Measurements from ENCODE around the gene TMEM130.

Gene TMEM130

GRCh38 chr7:98837630-98837972 is 32.2 kb downstream of the TMEM130 start:
- Histone ChIP-seq H3K36me3 (ENCODE audit: insufficient read depth, low read depth, low read length) (no peaks in the 10 kb centered on the region), H3K9ac (ENCODE audit: low read depth, low read length) (no peak overlapping the region), H3K27ac (ENCODE audit: low read length) (no peak overlapping the region), H3K9me3 (ENCODE audit: insufficient read depth, low read depth, low read length) (no peaks in the 10 kb centered on the region), H3K4me1 (ENCODE audit: insufficient read depth, low read length) (peaks cover 4% of the 10 kb centered on the region; the same call in 1 of the 2 replicates), H3K27me3 (ENCODE audit: insufficient read depth, low read length) (no peaks in the 10 kb centered on the region), H3K4me3 (ENCODE audit: low read length) (no peak overlapping the region)

- H3K27ac ChIP-seq (ENCODE audit: low read length) = no peak overlapping the region
- no peaks in the 10 kb centered on the region for H3K27me3 ChIP-seq (ENCODE audit: insufficient read depth, low read length)
- H3K4me3 ChIP-seq (ENCODE audit: low read length) = no peak overlapping the region
- H3K9ac ChIP-seq (ENCODE audit: low read depth, low read length) = no peak overlapping the region
- H3K36me3 ChIP-seq (ENCODE audit: insufficient read depth, low read depth, low read length) = no peaks in the 10 kb centered on the region
- H3K4me1 ChIP-seq (ENCODE audit: insufficient read depth, low read length) = peaks cover 4% of the 10 kb centered on the region; the same call in 1 of the 2 replicates
- no peaks in the 10 kb centered on the region for H3K9me3 ChIP-seq (ENCODE audit: insufficient read depth, low read depth, low read length)
Measured at GRCh38 chr7:98836811-98837629, 32.8 kb downstream of the TMEM130 start.

DNA sequence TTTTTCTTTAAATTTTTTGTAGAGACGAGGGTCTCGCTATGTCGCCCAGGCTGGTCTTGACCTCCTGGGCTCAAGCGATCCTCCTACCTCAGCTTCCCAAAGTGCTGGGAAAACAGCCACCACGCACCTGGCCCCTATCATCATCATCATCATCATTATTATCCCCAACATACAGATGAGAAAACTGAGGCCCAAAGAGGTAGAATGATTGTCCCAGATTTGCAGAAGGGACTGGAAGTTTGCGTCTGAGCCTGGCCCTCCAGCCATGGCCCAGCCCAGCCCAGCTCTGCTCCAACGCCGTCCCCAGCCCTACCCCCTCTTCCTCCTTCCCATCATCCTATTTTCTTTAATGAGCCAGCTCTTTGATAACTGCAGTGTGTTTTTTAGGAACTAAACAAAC is 34.9 kb downstream of the TMEM130 start:
- Histone ChIP-seq H3K27ac (ENCODE audit: low read length) (no peak overlapping the region), H3K9ac (ENCODE audit: low read depth, low read length) (no peak overlapping the region), H3K4me3 (ENCODE audit: low read length) (no peak overlapping the region), H3K36me3 (ENCODE audit: insufficient read depth, low read depth, low read length) (no peaks in the 10 kb centered on the region), H3K4me1 (ENCODE audit: insufficient read depth, low read length) (peaks cover 4% of the 10 kb centered on the region; the same call in 1 of the 2 replicates), H3K9me3 (ENCODE audit: insufficient read depth, low read depth, low read length) (no peaks in the 10 kb centered on the region), H3K27me3 (ENCODE audit: insufficient read depth, low read length) (no peaks in the 10 kb centered on the region)

DNA sequence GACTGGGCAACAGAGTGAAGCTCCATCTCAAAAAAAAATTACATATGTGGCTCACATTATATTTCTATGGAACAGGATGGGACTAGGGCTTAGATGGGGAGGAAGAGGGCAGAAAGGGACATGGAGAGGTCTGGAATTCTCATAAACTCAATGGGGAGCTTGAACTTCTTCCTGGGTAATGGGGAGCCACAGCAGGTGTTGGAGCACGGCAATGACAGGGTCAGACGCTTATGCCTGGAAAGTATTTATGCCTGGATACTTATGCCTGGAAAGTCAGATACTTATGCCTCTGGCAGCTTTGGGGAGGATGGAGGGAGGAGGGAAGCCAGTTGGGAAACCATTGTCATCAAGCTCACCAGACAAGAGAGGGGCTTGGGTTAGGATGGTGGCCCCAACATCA is 36.8 kb downstream of the TMEM130 start:
- Histone ChIP-seq H3K4me1 (ENCODE audit: insufficient read depth, low read length) (peaks cover 4% of the 10 kb centered on the region; the same call in 1 of the 2 replicates), H3K27ac (ENCODE audit: low read length) (no peak overlapping the region), H3K27me3 (ENCODE audit: insufficient read depth, low read length) (no peaks in the 10 kb centered on the region), H3K9me3 (ENCODE audit: insufficient read depth, low read depth, low read length) (no peaks in the 10 kb centered on the region), H3K36me3 (ENCODE audit: insufficient read depth, low read depth, low read length) (no peaks in the 10 kb centered on the region), H3K4me3 (ENCODE audit: low read length) (no peak overlapping the region), H3K9ac (ENCODE audit: low read depth, low read length) (no peak overlapping the region)

DNA sequence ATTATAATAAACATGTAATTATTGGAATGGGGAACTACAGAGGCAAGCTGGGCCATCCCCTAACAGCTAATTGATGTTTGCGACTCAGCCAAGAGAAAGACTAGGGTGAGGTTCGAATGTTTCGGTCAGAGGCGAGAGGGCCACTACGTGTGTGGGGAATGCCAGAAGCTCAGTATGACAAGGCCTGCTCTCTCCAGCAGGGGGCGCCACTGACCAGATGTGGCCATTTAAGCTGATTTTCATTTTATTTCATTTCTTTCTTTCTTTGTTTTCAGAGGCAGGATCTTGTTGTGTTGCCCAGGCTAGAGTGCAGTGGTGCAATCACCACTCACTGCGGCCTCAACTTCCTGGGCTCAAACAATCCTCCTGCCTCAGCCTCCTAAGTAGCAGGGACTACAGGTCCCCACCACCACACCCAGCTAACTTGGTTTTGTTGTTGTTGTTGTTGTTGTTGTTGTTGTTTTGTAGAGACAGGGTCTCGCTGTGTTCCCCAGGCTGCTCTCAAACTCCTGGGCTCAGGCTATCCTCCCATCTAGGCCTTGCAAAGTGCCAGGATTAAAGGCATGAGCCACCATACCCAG is 38.1 kb downstream of the TMEM130 start:
- no peaks in the 10 kb centered on the region for H3K36me3 ChIP-seq (ENCODE audit: insufficient read depth, low read depth, low read length)
- H3K27ac ChIP-seq (ENCODE audit: low read length) = no peak overlapping the region

DNA sequence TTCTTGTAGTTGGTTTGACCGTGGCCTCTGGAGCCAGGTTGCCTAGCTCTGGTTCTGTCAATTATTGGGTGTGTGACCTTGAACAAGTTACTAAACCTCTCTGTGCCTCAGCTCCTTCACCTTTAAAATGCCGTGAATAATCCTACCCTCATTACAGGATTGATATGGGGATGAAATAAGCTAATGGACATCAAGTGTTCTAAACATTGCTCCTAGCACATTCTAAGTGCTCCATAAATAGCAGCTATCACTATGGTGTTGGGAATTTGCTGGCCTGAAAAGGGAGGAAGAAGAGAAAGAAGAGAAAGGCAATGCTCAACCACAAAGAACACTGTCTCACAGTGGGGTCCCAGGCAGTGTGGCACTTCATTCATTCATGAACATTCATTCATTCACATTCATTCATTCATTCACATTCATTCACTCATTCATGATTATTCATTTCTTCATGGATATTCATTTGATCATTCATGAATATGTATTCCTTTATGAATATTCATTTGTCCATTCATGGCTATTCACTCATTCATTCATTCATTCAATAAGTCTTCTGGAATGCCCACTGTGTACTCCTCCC is 38.8 kb downstream of the TMEM130 start:
- no peaks in the 10 kb centered on the region for H3K36me3 ChIP-seq (ENCODE audit: insufficient read depth, low read depth, low read length)
- no peaks in the 10 kb centered on the region for H3K9me3 ChIP-seq (ENCODE audit: insufficient read depth, low read depth, low read length)
- no peak overlapping the region for H3K27ac ChIP-seq (ENCODE audit: low read length)
- H3K4me1 ChIP-seq (ENCODE audit: insufficient read depth, low read length) = peaks cover 4% of the 10 kb centered on the region; the same call in 1 of the 2 replicates
- H3K4me3 ChIP-seq (ENCODE audit: low read length) = no peak overlapping the region
- H3K9ac ChIP-seq (ENCODE audit: low read depth, low read length) = no peak overlapping the region
- H3K27me3 ChIP-seq (ENCODE audit: insufficient read depth, low read length) = no peaks in the 10 kb centered on the region

More for the DNA sequence above, 38.1 kb downstream of the TMEM130 start:
- no peaks in the 10 kb centered on the region for H3K27me3 ChIP-seq (ENCODE audit: insufficient read depth, low read length)
- H3K9me3 ChIP-seq (ENCODE audit: insufficient read depth, low read depth, low read length) = no peaks in the 10 kb centered on the region
- H3K9ac ChIP-seq (ENCODE audit: low read depth, low read length) = no peak overlapping the region
- peaks cover under 1% of the 10 kb centered on the region; the same call in 1 of the 2 replicates for H3K4me1 ChIP-seq (ENCODE audit: insufficient read depth, low read length)
- no peak overlapping the region for H3K4me3 ChIP-seq (ENCODE audit: low read length)

DNA sequence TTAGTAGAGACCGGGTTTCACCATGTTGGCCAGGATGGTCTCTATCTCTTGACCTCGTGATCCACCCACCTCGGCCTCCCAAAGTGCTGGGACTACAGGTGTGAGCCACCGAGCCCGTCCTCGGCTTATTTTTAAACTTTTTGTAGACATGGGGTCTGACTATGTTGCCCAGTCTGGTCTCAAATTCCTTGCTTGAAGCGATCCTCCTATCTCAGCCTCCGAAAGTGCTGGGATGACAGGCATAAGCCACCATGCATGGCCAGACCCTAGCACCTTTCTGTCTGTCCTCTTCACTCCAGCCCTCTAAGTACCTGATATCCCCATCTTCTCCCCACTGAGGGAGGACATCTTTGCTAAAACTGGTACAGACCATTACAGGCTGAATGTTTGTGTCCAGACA is 41.4 kb downstream of the TMEM130 start:
- Histone ChIP-seq H3K36me3 (ENCODE audit: insufficient read depth, low read depth, low read length) (no peaks in the 10 kb centered on the region), H3K27ac (ENCODE audit: low read length) (no peak overlapping the region), H3K4me3 (ENCODE audit: low read length) (no peak overlapping the region)

GRCh38 chr7:98827258-98827657 is 42.6 kb downstream of the TMEM130 start:
- Histone ChIP-seq H3K27me3 (ENCODE audit: insufficient read depth, low read length) (no peaks in the 10 kb centered on the region), H3K27ac (ENCODE audit: low read length) (no peak overlapping the region), H3K36me3 (ENCODE audit: insufficient read depth, low read depth, low read length) (no peaks in the 10 kb centered on the region), H3K4me1 (ENCODE audit: insufficient read depth, low read length) (peaks cover 7% of the 10 kb centered on the region; the same call in 1 of the 2 replicates), H3K4me3 (ENCODE audit: low read length) (no peak overlapping the region), H3K9me3 (ENCODE audit: insufficient read depth, low read depth, low read length) (no peaks in the 10 kb centered on the region), H3K9ac (ENCODE audit: low read depth, low read length) (no peak overlapping the region)

More for the DNA sequence above, 41.4 kb downstream of the TMEM130 start:
- Histone ChIP-seq H3K27me3 (ENCODE audit: insufficient read depth, low read length) (no peaks in the 10 kb centered on the region), H3K9ac (ENCODE audit: low read depth, low read length) (no peak overlapping the region), H3K4me1 (ENCODE audit: insufficient read depth, low read length) (peaks cover 4% of the 10 kb centered on the region; the same call in 1 of the 2 replicates), H3K9me3 (ENCODE audit: insufficient read depth, low read depth, low read length) (no peaks in the 10 kb centered on the region)

DNA sequence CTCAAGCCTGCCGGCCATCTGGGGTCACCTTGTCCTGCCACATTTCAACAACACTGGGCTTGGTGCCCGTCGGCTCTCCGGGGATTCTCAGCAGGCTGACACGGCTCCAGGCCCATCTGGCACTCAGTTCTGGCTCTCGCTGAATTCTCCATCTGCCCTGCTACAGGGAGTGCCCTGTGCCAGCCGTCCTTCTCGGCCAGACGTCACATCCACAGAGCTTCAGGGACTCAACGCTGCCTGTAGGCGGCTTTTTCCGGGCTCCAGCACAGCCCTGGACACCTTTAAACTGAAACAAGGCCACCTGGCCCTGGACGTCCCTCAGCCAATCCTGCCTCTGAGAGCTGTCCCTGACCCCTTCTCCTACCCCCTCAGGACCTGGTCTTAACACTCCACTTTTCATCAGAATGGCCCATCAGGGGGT is 43.0 kb downstream of the TMEM130 start:
- no peak overlapping the region for H3K4me3 ChIP-seq (ENCODE audit: low read length)
- H3K27me3 ChIP-seq (ENCODE audit: insufficient read depth, low read length) = no peaks in the 10 kb centered on the region
- H3K4me1 ChIP-seq (ENCODE audit: insufficient read depth, low read length) = peaks cover 7% of the 10 kb centered on the region; the same call in 1 of the 2 replicates
- peak overlapping the region; percentile 29; the same call in 1 of the 2 replicates for H3K9ac ChIP-seq (ENCODE audit: low read depth, low read length)
- H3K9me3 ChIP-seq (ENCODE audit: insufficient read depth, low read depth, low read length) = no peaks in the 10 kb centered on the region
- no peak overlapping the region for H3K27ac ChIP-seq (ENCODE audit: low read length)
- no peaks in the 10 kb centered on the region for H3K36me3 ChIP-seq (ENCODE audit: insufficient read depth, low read depth, low read length)

DNA sequence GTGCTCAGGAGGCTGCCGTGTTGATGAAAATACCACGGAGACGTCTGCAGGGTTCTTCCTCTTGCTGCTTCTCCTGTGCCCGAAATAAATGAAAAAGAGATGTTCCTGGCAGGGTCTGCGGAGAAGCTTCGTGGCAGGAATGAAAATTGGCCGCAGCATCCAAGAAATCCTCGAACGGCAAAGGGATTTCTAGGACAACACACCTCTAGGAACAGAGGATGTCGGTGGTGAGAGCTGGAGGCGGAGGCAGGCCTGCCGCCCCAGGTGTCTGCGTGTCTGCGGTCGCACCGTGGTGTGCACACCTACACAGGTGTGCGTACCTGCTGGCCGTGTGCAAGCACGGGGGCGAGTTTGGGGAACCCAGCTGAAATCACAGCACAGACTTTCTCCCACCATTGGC is 43.4 kb downstream of the TMEM130 start:
- no peaks in the 10 kb centered on the region for H3K9me3 ChIP-seq (ENCODE audit: insufficient read depth, low read depth, low read length)
- H3K4me3 ChIP-seq (ENCODE audit: low read length) = no peak overlapping the region
- no peak overlapping the region for H3K27ac ChIP-seq (ENCODE audit: low read length)
- peak overlapping the region; percentile 29; the same call in 1 of the 2 replicates for H3K9ac ChIP-seq (ENCODE audit: low read depth, low read length)
- H3K36me3 ChIP-seq (ENCODE audit: insufficient read depth, low read depth, low read length) = no peaks in the 10 kb centered on the region
- no peaks in the 10 kb centered on the region for H3K27me3 ChIP-seq (ENCODE audit: insufficient read depth, low read length)
- H3K4me1 ChIP-seq (ENCODE audit: insufficient read depth, low read length) = peaks cover 7% of the 10 kb centered on the region; the same call in 1 of the 2 replicates

DNA sequence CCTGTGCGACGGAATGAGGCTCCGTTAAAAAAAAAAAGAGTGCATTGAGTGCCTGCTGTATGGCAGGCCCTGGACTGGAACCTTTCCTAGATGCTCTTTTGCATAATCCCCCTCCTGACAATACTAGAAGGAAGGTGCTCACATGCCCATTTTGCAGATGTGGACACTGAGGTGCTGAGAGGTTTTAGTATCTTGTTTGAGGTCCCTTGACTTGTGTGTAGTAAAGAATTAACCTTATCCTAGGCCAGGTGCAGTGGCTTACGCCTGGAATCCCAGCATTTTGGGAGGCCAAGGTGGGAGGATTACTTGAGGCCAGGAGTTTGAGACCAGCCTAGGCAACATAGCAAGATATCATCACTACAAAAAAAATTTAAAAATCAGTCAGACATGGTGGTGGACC is 46.6 kb downstream of the TMEM130 start:
- Histone ChIP-seq H3K36me3 (ENCODE audit: insufficient read depth, low read depth, low read length) (no peaks in the 10 kb centered on the region), H3K27ac (ENCODE audit: low read length) (no peak overlapping the region), H3K4me1 (ENCODE audit: insufficient read depth, low read length) (peaks cover 7% of the 10 kb centered on the region; the same call in 1 of the 2 replicates), H3K9me3 (ENCODE audit: insufficient read depth, low read depth, low read length) (no peaks in the 10 kb centered on the region), H3K9ac (ENCODE audit: low read depth, low read length) (no peak overlapping the region), H3K4me3 (ENCODE audit: low read length) (no peak overlapping the region), H3K27me3 (ENCODE audit: insufficient read depth, low read length) (no peaks in the 10 kb centered on the region)

Measured in iPS-20b (cell line).